Mesendoderm (in vitro differentiated cells): ENCODE measurements around the gene KCNK13.

ENCODE experiments used
- DNase-seq: peaks from one replicate; pipeline ENCODE4 v3.0.0; 2013
- H2AK5ac ChIP-seq: 2 replicates; pipeline ENCODE4 v1.6.1; 2013; ENCODE audit warnings: low read length, inconsistent platforms
- H2BK120ac ChIP-seq: 2 replicates; pipeline ENCODE4 v1.6.1; 2013; ENCODE audit warnings: low read depth, mild to moderate bottlenecking, low read length, moderate library complexity, mixed read lengths
- H2BK15ac ChIP-seq: replicated peaks from 2 replicates; pipeline ENCODE4 v1.6.1; 2013; ENCODE audit warnings: low read depth, mild to moderate bottlenecking, moderate library complexity
- H2BK5ac ChIP-seq: 2 replicates; pipeline ENCODE4 v1.6.1; 2013; ENCODE audit warnings: low read length, inconsistent platforms
- H3K18ac ChIP-seq: 2 replicates; pipeline ENCODE4 v1.6.1; 2013; ENCODE audit warnings: mild to moderate bottlenecking, low read length, mixed read lengths
- H3K23ac ChIP-seq: one replicate; pipeline ENCODE4 v1.6.1; 2013; ENCODE audit warnings: low read length
- H3K27ac ChIP-seq: 2 replicates; pipeline ENCODE4 v1.5.1; 2013; ENCODE audit warnings: low read depth, mild to moderate bottlenecking, inconsistent platforms, low read length, moderate library complexity
- H3K27me3 ChIP-seq: 2 replicates; pipeline ENCODE4 v1.6.1; 2013; ENCODE audit warnings: low read length, control low read depth, mild to moderate bottlenecking, inconsistent platforms; ENCODE audit not compliant: insufficient read depth, poor library complexity
- H3K36me3 ChIP-seq: 2 replicates; pipeline ENCODE4 v1.6.1; 2013; ENCODE audit warnings: low read length, inconsistent platforms; ENCODE audit not compliant: control insufficient read depth, insufficient read depth
- H3K4ac ChIP-seq: one replicate; pipeline ENCODE4 v1.6.1; 2013; ENCODE audit warnings: low read depth, mild to moderate bottlenecking, low read length, moderate library complexity
- H3K4me1 ChIP-seq: 2 replicates; pipeline ENCODE4 v1.6.1; 2013; ENCODE audit warnings: low read depth, low read length, inconsistent platforms; ENCODE audit not compliant: control insufficient read depth
- H3K4me2 ChIP-seq: 2 replicates; pipeline ENCODE4 v1.6.1; 2013; ENCODE audit warnings: low read length
- H3K4me3 ChIP-seq: 2 replicates; pipeline ENCODE4 v1.5.1; 2013; ENCODE audit warnings: mild to moderate bottlenecking, low read length
- H3K56ac ChIP-seq: one replicate; pipeline ENCODE4 v1.6.1; 2013; ENCODE audit warnings: low read length
- H3K79me1 ChIP-seq: 2 replicates; pipeline ENCODE4 v1.6.1; 2013; ENCODE audit warnings: low read length, inconsistent platforms
- H3K79me2 ChIP-seq: 2 replicates; pipeline ENCODE4 v1.6.1; 2013; ENCODE audit warnings: mild to moderate bottlenecking, low read length; ENCODE audit not compliant: control insufficient read depth, insufficient read depth
- H3K9ac ChIP-seq: 2 replicates; pipeline ENCODE4 v1.6.1; 2013; ENCODE audit warnings: low read length, inconsistent platforms
- H4K5ac ChIP-seq: one replicate; pipeline ENCODE4 v1.6.1; 2013; ENCODE audit warnings: low read length
- H4K8ac ChIP-seq: one replicate; pipeline ENCODE4 v1.6.1; 2013; ENCODE audit warnings: low read depth, mild to moderate bottlenecking, control low read depth, low read length, moderate library complexity
- WGBS: extraction: QIAGEN DNeasy Blood & Tissue Kit; methylation state at CpG from one replicate; pipeline ENCODE4 v1.1.7; 2013; ENCODE audit warnings: low lambda C conversion rate, missing lambda C conversion rate; ENCODE audit not compliant: insufficient coverage; ENCODE audit errors: extremely low coverage; 5-methylcytosine and 5-hydroxymethylcytosine counted together

Gene KCNK13

DNA sequence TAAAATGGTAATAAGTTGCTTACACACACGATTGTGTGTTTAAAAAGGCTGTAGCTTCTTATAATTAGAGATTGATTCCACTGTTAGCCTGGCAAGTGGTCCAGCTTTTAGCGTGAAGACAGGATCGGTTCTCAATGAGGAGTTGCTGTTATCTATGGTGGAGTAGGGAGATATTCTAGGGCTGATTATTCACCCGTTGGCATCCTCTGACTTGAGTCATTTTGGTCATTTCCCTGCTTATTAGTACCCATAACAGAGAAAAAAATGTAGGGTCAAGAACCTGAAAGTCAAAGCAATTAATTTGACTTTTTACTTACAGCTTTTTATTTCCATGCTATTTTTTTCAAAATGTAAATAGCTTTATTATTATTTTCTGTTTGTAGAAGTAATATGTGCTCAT is 76.0 kb downstream of the KCNK13 start:
- Histone ChIP-seq H4K8ac (no peak overlapping the region), H3K4me3 (no peak overlapping the region), H3K79me2 (no peaks in the 10 kb centered on the region), H2BK15ac (no peak overlapping the region), H3K27ac (no peak overlapping the region), H3K79me1 (no peaks in the 10 kb centered on the region), H3K23ac (no peak overlapping the region), H3K4ac (no peak overlapping the region), H3K9ac (no peak overlapping the region), H3K4me1 (peaks cover 4% of the 10 kb centered on the region), H3K18ac (no peak overlapping the region), H3K27me3 (no peaks in the 10 kb centered on the region), H3K4me2 (no peak overlapping the region), H3K56ac (no peak overlapping the region), H3K36me3 (no peaks in the 10 kb centered on the region), H2AK5ac (no peak overlapping the region), H4K5ac (no peak overlapping the region), H2BK120ac (no peak overlapping the region), H2BK5ac (no peak overlapping the region)
- no CpG with 5 or more reads among the region's 4 CpGs for WGBS
- no peak for DNase-seq

DNA sequence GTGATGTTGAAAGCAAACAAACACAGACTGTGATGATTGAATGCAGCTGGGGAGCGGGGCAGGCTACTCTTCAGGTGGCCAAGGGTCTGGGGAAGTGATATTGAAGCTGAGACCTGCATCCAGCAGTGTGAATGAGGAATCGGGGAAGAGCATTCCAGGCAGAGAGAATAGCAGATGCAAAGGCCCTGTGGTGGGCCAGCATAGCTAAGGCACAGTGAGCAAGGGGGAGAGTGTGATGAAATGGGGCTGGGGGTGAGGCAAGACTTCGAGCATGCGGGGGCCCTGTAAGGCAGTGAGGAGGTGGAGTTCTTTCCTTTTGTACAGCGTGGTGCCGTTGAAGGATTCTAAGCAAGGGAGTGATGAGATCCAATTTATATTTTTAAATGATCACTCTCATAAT is 77.4 kb downstream of the KCNK13 start:
- no peak overlapping the region for H2BK5ac ChIP-seq
- no peak overlapping the region for H2BK15ac ChIP-seq
- H3K27ac ChIP-seq = no peak overlapping the region
- H3K79me1 ChIP-seq = no peaks in the 10 kb centered on the region
- H4K5ac ChIP-seq = no peak overlapping the region
- H2BK120ac ChIP-seq = no peak overlapping the region
- H3K27me3 ChIP-seq = no peaks in the 10 kb centered on the region
- H3K4me2 ChIP-seq = no peak overlapping the region
- H2AK5ac ChIP-seq = no peak overlapping the region
- DNase-seq = no peak
- H3K79me2 ChIP-seq = no peaks in the 10 kb centered on the region
- no peak overlapping the region for H3K9ac ChIP-seq
- no peak overlapping the region for H3K56ac ChIP-seq
- peaks cover 4% of the 10 kb centered on the region for H3K4me1 ChIP-seq
- H4K8ac ChIP-seq = no peak overlapping the region
- WGBS = no CpG with 5 or more reads among the region's 6 CpGs
- no peak overlapping the region for H3K4ac ChIP-seq
- no peak overlapping the region for H3K18ac ChIP-seq
- no peak overlapping the region for H3K4me3 ChIP-seq
- no peaks in the 10 kb centered on the region for H3K36me3 ChIP-seq
- H3K23ac ChIP-seq = no peak overlapping the region

DNA sequence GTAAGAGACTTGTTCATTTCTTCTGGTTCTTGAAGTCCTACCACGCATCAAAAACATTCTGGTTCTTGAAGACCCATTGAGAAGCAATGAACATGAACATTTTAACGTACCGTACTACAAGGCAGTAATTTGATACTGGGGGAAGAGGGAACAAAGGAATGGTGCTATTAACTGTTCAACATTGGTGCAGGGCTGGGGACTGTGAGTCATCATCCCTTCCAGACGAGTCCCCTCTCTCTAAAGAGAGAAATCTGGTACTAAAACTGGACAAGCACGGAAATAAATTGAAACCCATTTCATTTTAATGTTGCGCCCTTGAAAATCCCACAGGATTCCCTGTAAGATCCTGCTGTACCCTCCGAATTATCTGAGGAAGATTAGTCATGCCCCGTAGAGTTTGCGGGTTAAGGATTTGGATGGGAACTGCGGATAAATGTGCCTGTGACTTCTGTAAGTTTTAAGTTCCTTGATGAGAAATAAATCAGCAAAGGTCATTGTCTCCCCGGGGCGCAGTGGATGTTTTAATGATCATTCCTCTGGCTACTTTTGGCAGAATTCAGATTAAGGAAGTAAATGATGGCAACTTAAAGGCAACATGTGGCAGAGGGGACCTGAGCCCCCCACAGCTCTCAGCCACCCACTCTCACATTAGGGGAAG is 78.6 kb downstream of the KCNK13 start:
- Histone ChIP-seq H2BK5ac (no peak overlapping the region), H3K4me1 (peaks cover 4% of the 10 kb centered on the region), H4K8ac (no peak overlapping the region), H3K27me3 (no peaks in the 10 kb centered on the region), H3K79me2 (no peaks in the 10 kb centered on the region), H2BK120ac (no peak overlapping the region), H3K4ac (no peak overlapping the region), H3K9ac (no peak overlapping the region), H3K27ac (no peak overlapping the region), H4K5ac (no peak overlapping the region), H3K79me1 (no peaks in the 10 kb centered on the region), H3K56ac (peak overlapping the region; percentile 54), H3K18ac (peak overlapping the region; percentile 1), H3K4me3 (no peak overlapping the region), H3K36me3 (no peaks in the 10 kb centered on the region), H2AK5ac (no peak overlapping the region), H3K23ac (no peak overlapping the region), H3K4me2 (no peak overlapping the region), H2BK15ac (no peak overlapping the region)
- peak; percentile 23 for DNase-seq
- no CpG with 5 or more reads among the region's 12 CpGs for WGBS

DNA sequence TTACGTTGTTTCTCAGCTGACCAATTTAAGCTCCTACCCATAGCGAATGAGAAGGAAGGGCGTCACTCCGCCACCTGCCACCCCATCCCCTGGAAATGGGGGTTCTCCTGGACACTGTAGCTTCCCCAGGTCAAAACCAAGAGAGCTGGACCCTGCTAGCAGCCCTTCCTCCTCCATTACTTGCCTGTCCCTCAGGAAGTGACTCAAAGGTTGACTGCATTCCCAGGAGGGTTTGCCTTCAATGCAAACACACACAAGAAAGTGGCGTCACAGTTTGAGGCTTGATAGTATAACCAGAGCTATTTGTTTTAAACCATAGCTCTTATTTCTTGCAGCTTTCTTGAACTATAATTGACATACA is 79.1 kb downstream of the KCNK13 start:
- H4K8ac ChIP-seq = no peak overlapping the region
- no peak overlapping the region for H2BK5ac ChIP-seq
- peak overlapping the region; percentile 54 for H3K56ac ChIP-seq
- no peaks in the 10 kb centered on the region for H3K79me2 ChIP-seq
- H3K4ac ChIP-seq = no peak overlapping the region
- H3K27ac ChIP-seq = no peak overlapping the region
- H2AK5ac ChIP-seq = no peak overlapping the region
- WGBS = no CpG with 5 or more reads among the region's 5 CpGs
- peak overlapping the region; percentile 1 for H3K18ac ChIP-seq
- H3K4me1 ChIP-seq = peaks cover 4% of the 10 kb centered on the region
- peak; percentile 71 for DNase-seq
- H3K79me1 ChIP-seq = no peaks in the 10 kb centered on the region
- no peaks in the 10 kb centered on the region for H3K36me3 ChIP-seq
- H2BK120ac ChIP-seq = no peak overlapping the region
- no peak overlapping the region for H3K4me2 ChIP-seq
- H3K9ac ChIP-seq = no peak overlapping the region
- no peak overlapping the region for H2BK15ac ChIP-seq
- no peaks in the 10 kb centered on the region for H3K27me3 ChIP-seq
- no peak overlapping the region for H4K5ac ChIP-seq
- no peak overlapping the region for H3K4me3 ChIP-seq
- H3K23ac ChIP-seq = no peak overlapping the region

DNA sequence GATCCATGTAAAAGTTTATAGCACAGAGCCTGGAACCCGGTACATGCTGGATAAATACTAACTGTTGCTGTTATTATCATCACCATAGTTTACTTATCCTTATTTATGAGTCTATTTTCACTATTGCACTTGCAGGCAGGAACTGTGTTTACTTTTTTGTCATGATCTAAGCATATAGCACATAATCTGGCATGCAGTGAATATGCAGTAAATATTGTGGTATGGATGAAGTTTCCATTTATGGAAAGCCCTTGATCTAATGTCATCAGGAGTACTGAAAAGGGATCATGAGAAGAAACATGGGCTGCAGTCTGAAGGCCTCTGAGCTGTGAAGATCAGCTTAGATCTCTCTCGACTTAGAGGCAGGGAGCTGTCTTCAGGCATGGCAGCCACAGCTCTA is 91.6 kb downstream of the KCNK13 start:
- H2AK5ac ChIP-seq = no peak overlapping the region
- H3K79me2 ChIP-seq = no peaks in the 10 kb centered on the region
- no peak overlapping the region for H2BK120ac ChIP-seq
- H3K56ac ChIP-seq = no peak overlapping the region
- H3K18ac ChIP-seq = no peak overlapping the region
- no peak for DNase-seq
- no peak overlapping the region for H3K27ac ChIP-seq
- WGBS = no CpG with 5 or more reads among the region's 2 CpGs
- H3K4me3 ChIP-seq = no peak overlapping the region
- no peak overlapping the region for H3K4ac ChIP-seq
- H3K4me2 ChIP-seq = no peak overlapping the region
- H2BK15ac ChIP-seq = no peak overlapping the region
- H3K79me1 ChIP-seq = no peaks in the 10 kb centered on the region
- no peak overlapping the region for H2BK5ac ChIP-seq
- H3K27me3 ChIP-seq = no peaks in the 10 kb centered on the region
- H3K36me3 ChIP-seq = no peaks in the 10 kb centered on the region
- no peak overlapping the region for H3K23ac ChIP-seq
- H3K9ac ChIP-seq = no peak overlapping the region
- H4K8ac ChIP-seq = no peak overlapping the region
- H4K5ac ChIP-seq = no peak overlapping the region
- H3K4me1 ChIP-seq = no peaks in the 10 kb centered on the region

DNA sequence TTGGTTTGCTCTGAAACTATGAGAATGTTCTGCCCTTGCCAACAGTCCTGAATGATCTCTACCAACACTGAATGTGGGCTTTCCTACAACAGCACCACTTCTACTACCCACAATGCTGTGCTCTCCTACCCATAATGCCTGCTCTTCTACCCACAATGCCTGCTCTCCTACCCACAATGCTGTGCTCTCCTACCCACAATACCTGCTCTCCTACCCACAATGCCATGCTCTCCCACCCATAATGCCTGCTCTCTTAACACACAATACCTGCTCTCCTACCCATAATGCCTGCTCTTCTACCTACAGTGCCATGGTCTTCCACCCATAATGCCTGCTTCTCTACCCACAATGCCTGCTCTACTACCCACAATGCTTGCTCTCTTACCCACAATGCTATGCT is 92.3 kb downstream of the KCNK13 start:
- no peaks in the 10 kb centered on the region for H3K79me2 ChIP-seq
- no peak overlapping the region for H2BK120ac ChIP-seq
- H3K4me1 ChIP-seq = peaks cover 4% of the 10 kb centered on the region
- no peak overlapping the region for H3K56ac ChIP-seq
- H2BK5ac ChIP-seq = no peak overlapping the region
- H2AK5ac ChIP-seq = no peak overlapping the region
- H4K5ac ChIP-seq = no peak overlapping the region
- H3K4ac ChIP-seq = no peak overlapping the region
- no peak overlapping the region for H3K4me2 ChIP-seq
- no peaks in the 10 kb centered on the region for H3K36me3 ChIP-seq
- H3K18ac ChIP-seq = no peak overlapping the region
- H3K9ac ChIP-seq = no peak overlapping the region
- DNase-seq = no peak
- no peak overlapping the region for H3K23ac ChIP-seq
- no peaks in the 10 kb centered on the region for H3K79me1 ChIP-seq
- no peak overlapping the region for H3K4me3 ChIP-seq
- no peak overlapping the region for H4K8ac ChIP-seq
- H3K27ac ChIP-seq = no peak overlapping the region
- no peak overlapping the region for H2BK15ac ChIP-seq
- no peaks in the 10 kb centered on the region for H3K27me3 ChIP-seq
